ENCODE data around the gene ERN2. TPM values are rescaled to one million over a fixed set of nuclear protein-coding genes. Genes with fewer than 3 reads are reported as not detected.
A peak's percentile ranks its signal among the peaks of the same experiment; 100 is the strongest.

The ERN2 gene
- total and polyA plus RNA-seq, 2 of the 13 experiments (the other 11 are each of a cell fraction or from before 2014, with no cell fraction given): 2.2 to 3.5 TPM

- TF ChIP-seq ZNF609 (CRISPR knock-in tag; IDR thresholded peaks at IDR 0.05; ENCODE audit: borderline replicate concordance): 0 out of 2 replicates have a peak, but pooled peaks have one; percentile 40
- no peak for TF ChIP-seq ZNF552 (CRISPR knock-in tag; IDR thresholded peaks at IDR 0.05; ENCODE audit: borderline replicate concordance)
- TF ChIP-seq POGZ (CRISPR knock-in tag; IDR thresholded peaks at IDR 0.05): no peak
- no peak for TF ChIP-seq DDIT3 (CRISPR knock-in tag; IDR thresholded peaks at IDR 0.05)
- TF ChIP-seq HDAC2 (CRISPR knock-in tag; IDR thresholded peaks at IDR 0.05): no peak
- no peak for TF ChIP-seq HOXA7 (CRISPR knock-in tag; IDR thresholded peaks at IDR 0.05)
- no peak for TF ChIP-seq NCOA5 (CRISPR knock-in tag; IDR thresholded peaks at IDR 0.05)
- TF ChIP-seq, protein P1, sequence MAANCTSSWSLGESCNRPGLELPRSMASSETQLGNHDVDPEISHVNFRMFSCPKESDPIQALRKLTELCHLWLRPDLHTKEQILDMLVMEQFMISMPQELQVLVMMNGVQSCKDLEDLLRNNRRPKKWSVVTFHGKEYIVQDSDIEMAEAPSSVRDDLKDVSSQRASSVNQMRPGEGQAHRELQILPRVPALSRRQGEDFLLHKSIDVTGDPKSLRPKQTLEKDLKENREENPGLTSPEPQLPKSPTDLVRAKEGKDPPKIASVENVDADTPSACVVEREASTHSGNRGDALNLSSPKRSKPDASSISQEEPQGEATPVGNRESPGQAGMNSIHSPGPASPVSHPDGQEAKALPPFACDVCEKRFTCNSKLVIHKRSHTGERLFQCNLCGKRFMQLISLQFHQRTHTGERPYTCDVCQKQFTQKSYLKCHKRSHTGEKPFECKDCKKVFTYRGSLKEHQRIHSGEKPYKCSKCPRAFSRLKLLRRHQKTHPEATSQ (CRISPR knock-in tag; IDR thresholded peaks at IDR 0.05; ENCODE audit: borderline replicate concordance): no peak
- no peak for TF ChIP-seq ZNF598 (CRISPR knock-in tag; IDR thresholded peaks at IDR 0.05; ENCODE audit: borderline replicate concordance)
- no peak for TF ChIP-seq IRF1 (CRISPR knock-in tag; IDR thresholded peaks at IDR 0.05; ENCODE audit: low read depth)
- TF ChIP-seq ZNF558 (CRISPR knock-in tag; IDR thresholded peaks at IDR 0.05; ENCODE audit: borderline replicate concordance): no peak
- TF ChIP-seq IRX3 (CRISPR knock-in tag; IDR thresholded peaks at IDR 0.05; ENCODE audit: borderline replicate concordance, low read depth): 0 out of 2 replicates have a peak, but pooled peaks have one; percentile 38
- no peak for TF ChIP-seq ZNF556 (CRISPR knock-in tag; IDR thresholded peaks at IDR 0.05; ENCODE audit: borderline replicate concordance)
- TF ChIP-seq, protein P2, sequence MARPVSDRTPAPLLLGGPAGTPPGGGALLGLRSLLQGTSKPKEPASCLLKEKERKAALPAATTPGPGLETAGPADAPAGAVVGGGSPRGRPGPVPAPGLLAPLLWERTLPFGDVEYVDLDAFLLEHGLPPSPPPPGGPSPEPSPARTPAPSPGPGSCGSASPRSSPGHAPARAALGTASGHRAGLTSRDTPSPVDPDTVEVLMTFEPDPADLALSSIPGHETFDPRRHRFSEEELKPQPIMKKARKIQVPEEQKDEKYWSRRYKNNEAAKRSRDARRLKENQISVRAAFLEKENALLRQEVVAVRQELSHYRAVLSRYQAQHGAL (CRISPR knock-in tag; IDR thresholded peaks at IDR 0.05; ENCODE audit: not compliant biosample characterization): no peak
- TF ChIP-seq ZBTB42 (CRISPR knock-in tag; IDR thresholded peaks at IDR 0.05): no peak
- no peak for TF ChIP-seq FLYWCH1 (CRISPR knock-in tag; IDR thresholded peaks at IDR 0.05)
- no peak for TF ChIP-seq ZNF773 (CRISPR knock-in tag; IDR thresholded peaks at IDR 0.05; ENCODE audit: borderline replicate concordance)
- no peak for TF ChIP-seq ZNF776 (CRISPR knock-in tag; IDR thresholded peaks at IDR 0.05)
- no peak for TF ChIP-seq KLF16 (CRISPR knock-in tag; IDR thresholded peaks at IDR 0.05)
- TF ChIP-seq ZNF7 (CRISPR knock-in tag; IDR thresholded peaks at IDR 0.05): no peak
- no peak for TF ChIP-seq ZNF550 (CRISPR knock-in tag; IDR thresholded peaks at IDR 0.05; ENCODE audit: borderline replicate concordance)
- TF ChIP-seq NRL (CRISPR knock-in tag; IDR thresholded peaks at IDR 0.05; ENCODE audit: borderline replicate concordance): no peak
- 0 out of 2 replicates have a peak, but pooled peaks have one; percentile 16 for TF ChIP-seq RXRB (CRISPR knock-in tag; IDR thresholded peaks at IDR 0.05; ENCODE audit: borderline replicate concordance)
Observed at GRCh38 chr16:23739516-23739915, 26.5 kb upstream of the ERN2 start (continued).

Measured in HepG2 (cell line).